Ramos (cell line): ENCODE results near the gene RBM3.

Source experiments
- in situ Hi-C: fragments of 300-500 bp; cut with MboI; formaldehyde crosslinking; loops from one replicate; pipeline ENCODE4 v1.14.3; 2022; ENCODE audit warnings: low sequenced_read_pairs; ENCODE audit not compliant: unreplicated experiment

RBM3 gene

GRCh38 chrX:48575642-48576041, 1.4 kb downstream of the RBM3 start:
- in situ Hi-C loops: no loop called here

- in situ Hi-C loops: no loop called here
Observed at GRCh38 chrX:48576108-48576507, 1.8 kb downstream of the RBM3 start.

- in situ Hi-C loops: no loop called here
Observed at GRCh38 chrX:48578661-48579128, 4.4 kb downstream of the RBM3 start.

GRCh38 chrX:48579259-48579658, 5.0 kb downstream of the RBM3 start:
- in situ Hi-C loops: no loop called here

- in situ Hi-C loops: no loop called here
Observed at GRCh38 chrX:48580662-48581061, 6.4 kb downstream of the RBM3 start.

GRCh38 chrX:48584698-48585097, 10.4 kb downstream of the RBM3 start:
- in situ Hi-C loops: no loop called here

GRCh38 chrX:48589482-48590162, 15.3 kb downstream of the RBM3 start:
- in situ Hi-C loops: no loop called here

- in situ Hi-C loops: no loop called here
Observed at GRCh38 chrX:48590203-48591103, 16.2 kb downstream of the RBM3 start.

GRCh38 chrX:48591255-48591791, 17.0 kb downstream of the RBM3 start:
- in situ Hi-C loops: no loop called here

GRCh38 chrX:48592971-48593370, 18.7 kb downstream of the RBM3 start:
- in situ Hi-C loops: no loop called here

- in situ Hi-C loops: no loop called here
Observed at GRCh38 chrX:48595929-48596328, 21.6 kb downstream of the RBM3 start.

GRCh38 chrX:48597353-48598264, 23.3 kb downstream of the RBM3 start, which contains the start of gene WDR13:
WDR13 (plus strand) TSS chrX:48597492; CDS start chrX:48597997, 505 bp downstream.
- in situ Hi-C loops: no loop called here

GRCh38 chrX:48598614-48599013, 24.3 kb downstream of the RBM3 start:
- in situ Hi-C loops: no loop called here

GRCh38 chrX:48599341-48599740, 25.1 kb downstream of the RBM3 start:
- in situ Hi-C loops: no loop called here

- in situ Hi-C loops: no loop called here
Observed at GRCh38 chrX:48600226-48600625, 25.9 kb downstream of the RBM3 start.

- in situ Hi-C loops: no loop called here
Observed at GRCh38 chrX:48601741-48602394, 27.6 kb downstream of the RBM3 start.

GRCh38 chrX:48604701-48605100, 30.4 kb downstream of the RBM3 start:
- in situ Hi-C loops: no loop called here

GRCh38 chrX:48606091-48606490, 31.8 kb downstream of the RBM3 start:
- in situ Hi-C loops: no loop called here

GRCh38 chrX:48611703-48612102, 37.4 kb downstream of the RBM3 start:
- in situ Hi-C loops: no loop called here
